ENCODE results near the gene TPM2.
A peak's percentile ranks its signal among the peaks of the same experiment; 100 is the strongest.
"Not testable (repeated sequence)": the region's sequence is repeated elsewhere in the genome, so short reads cannot be mapped to it uniquely, and the experiment has no call there.

The TPM2 gene

DNA sequence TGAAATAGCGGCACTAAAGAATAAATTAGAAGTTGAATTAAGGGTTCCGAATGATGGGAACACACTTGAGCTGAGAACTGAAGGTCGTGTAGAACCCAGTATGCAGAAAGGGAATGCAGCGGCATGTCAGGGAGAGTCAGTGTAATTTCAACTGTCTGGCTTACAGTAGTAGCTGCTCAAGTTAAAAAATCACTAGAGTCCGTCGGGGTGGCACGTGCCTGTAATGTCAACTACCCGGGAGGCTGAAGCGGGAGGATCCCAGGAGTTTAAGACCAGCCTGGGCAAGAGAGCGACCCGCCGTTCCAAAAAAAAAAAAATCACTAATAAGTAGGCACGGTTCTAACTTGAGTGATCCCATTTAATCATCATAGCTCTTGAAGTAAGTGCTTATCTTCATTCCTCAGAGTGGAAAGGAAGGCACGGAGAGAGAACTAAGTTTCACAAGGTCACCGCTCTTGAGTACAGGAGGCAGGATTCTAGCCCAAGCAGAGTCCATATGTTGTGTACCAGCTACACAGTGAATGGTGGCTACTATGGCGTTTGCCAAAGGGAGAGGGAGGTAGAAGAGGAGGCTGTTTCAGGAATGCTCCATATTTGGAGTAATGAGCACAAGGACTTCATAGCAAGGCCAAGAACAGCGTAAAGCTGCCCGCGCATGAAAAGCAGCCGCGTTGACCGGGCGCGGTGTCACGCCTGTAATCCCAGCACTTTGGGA, 32.7 kb downstream of the TPM2 start:
- no peak for DNase-seq (ENCODE audit: low read depth in 1 of 2, low spot score in 1 of 2)

DNA sequence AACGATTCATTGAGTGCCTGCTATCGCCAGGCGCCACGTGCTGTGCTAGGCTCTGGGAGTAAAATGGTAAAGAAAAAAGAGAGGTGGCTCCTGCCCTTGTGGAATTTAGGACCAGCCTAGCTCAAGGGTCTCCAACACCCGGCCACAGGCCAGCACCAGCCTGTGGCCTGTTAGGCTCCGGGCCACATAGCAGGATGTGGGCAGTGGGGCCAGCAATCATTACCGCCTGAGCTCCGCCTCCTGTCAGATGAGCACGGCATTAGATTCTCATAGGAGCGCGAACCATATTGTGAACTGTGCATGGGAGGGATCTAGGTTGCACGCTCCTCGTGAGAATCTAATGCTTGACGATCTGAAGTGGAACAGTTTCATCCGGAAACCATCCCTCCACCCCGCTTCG, 33.4 kb downstream of the TPM2 start:
- no peak for DNase-seq (ENCODE audit: low read depth in 1 of 2, low spot score in 1 of 2)

DNA sequence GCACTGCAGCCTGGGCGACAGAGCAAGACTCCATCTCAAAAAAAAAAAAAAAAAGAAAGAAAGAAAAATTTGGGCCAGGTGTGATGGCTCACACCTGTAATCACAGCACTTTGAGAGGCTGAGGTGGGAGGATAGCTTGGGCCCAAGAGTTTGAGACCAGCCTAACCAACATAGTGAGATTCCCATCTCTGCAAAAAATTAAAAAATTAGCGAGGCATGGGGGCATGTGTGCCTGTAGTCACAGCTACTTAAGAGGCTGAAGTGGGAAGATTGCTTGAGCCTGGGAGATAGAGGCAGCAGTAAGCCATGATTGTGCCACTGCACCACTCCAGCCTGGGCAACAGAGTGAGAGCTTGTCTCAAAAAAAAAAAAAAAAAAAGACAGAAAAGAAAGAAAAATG, 36.1 kb downstream of the TPM2 start:
- DNase-seq (ENCODE audit: low read depth in 1 of 2, low spot score in 1 of 2) = no peak

DNA sequence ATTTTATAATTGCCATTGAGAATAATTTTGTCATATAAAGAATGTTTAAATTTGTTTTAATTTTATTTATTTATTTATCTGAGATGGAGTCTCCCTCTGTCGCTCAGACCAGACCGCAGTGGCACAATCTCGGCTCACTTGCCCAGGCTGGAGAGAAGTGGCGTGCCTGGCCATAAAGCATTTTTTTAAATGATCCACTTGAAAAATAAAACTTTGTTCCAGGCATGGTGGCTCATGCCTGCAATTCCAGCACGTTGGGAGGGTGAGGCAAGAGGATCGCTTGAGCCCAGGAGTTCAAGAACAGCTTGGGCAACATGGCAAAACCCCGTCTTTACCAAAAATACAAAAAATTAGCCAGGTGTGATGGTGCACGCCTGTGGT, 36.9 kb downstream of the TPM2 start:
- DNase-seq (ENCODE audit: low read depth in 1 of 2, low spot score in 1 of 2) = no peak

- no peak for DNase-seq (ENCODE audit: low read depth in 1 of 2, low spot score in 1 of 2)
Observed at GRCh38 chr9:35651956-35652828, 37.5 kb downstream of the TPM2 start.

GRCh38 chr9:35650341-35651158, 39.2 kb downstream of the TPM2 start, which contains the start of gene SIT1:
Gene SIT1, minus strand, starts transcription at chr9:35650931. Its CDS starts 78 bp downstream, at chr9:35650853.
- DNase-seq (ENCODE audit: low read depth in 1 of 2, low spot score in 1 of 2) = no peak

DNA sequence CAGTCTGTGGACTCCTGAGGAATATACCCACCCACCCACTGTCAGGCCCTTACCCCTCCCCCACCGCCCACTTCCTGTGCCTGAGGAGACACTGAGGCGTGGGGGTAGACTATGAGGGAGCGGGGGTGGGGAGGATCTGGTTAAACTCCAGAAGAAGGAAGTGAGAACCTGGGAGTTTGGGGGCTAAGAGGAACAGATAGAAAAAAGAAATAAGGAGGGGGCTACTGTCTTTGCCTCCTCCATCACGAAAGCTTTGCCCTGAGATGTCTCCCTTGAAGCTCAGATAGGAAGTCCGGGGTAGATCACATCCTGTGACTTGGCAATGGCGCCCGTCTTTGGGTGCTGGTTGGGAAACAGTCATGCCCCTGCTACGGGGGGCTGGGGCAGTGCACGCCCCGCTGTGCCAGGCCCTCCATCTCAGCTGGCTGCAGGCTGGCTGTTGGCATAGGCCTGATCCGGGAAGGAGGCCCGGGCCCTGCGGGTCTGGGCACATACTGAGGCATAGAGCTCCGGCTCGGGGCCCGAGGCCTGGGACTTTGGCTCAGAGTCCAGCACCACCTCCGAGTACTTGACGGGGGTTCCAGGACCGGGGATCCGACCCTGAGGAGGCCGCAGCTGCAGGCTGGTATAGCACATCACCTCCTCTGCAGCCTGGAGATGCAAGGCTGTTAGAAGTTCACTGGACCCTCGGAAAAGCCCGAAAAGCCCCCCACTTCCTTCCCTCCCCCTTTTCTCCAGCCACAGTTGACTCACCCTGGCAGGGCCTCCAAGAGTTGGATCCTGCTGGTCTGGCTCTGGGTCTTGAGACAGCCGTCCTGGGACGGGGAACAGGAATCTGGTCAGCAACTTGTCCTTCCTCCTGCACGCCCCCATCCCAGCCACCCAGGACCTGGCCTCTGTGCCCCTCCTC, 40.0 kb downstream of the TPM2 start:
- DNase-seq (ENCODE audit: low read depth in 1 of 2, low spot score in 1 of 2) = peak in 1 of 2 donors; percentile 22

- peak; percentile 74 to 86 for DNase-seq (ENCODE audit: low read depth in 1 of 2, low spot score in 1 of 2)
Observed at GRCh38 chr9:35646533-35647265, 43.0 kb downstream of the TPM2 start.

DNA sequence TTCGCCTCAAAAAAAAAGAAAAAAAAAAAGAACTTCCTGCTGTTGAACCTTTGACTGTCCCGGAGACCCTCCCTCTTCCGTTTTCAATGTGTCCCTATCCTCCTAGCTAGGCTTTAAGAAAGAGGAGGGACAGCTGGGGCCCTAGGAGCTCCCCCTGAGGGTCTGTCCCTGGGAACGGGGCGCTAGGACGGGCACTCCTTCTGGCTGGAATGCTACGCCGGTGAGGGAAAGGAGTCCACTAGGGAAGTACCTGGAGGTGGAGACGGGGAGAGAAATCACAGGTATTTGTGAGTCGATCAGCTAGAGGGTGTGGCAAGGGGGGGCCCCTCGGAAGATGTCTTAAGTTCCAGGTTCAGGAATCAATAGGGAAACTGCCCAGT, 43.6 kb downstream of the TPM2 start:
- no peak for DNase-seq (ENCODE audit: low read depth in 1 of 2, low spot score in 1 of 2)

- not testable (repeated sequence) for DNase-seq (ENCODE audit: low read depth in 1 of 2, low spot score in 1 of 2)
Observed at GRCh38 chr9:35645736-35646135, 44.0 kb downstream of the TPM2 start.

DNA sequence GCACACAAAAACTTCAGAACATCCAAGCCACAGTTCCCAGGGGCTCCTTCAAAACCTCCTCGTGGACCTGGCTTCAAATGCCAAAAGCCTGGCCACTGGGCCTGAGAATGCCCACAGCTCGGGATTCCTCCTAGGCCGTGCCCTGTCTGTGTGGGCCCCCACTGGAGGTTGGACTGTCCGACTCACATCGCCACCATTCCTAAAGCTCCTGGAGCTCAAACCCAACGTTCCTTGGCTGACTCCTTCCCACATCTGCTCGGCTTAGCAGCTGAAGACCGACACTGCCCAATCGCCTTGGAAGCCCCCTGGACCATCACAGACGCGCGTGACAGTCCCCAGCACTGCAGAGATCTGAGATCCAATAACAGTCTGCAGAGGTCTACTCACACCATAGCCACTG, 46.7 kb downstream of the TPM2 start:
- DNase-seq (ENCODE audit: low read depth in 1 of 2, low spot score in 1 of 2) = no peak

DNA sequence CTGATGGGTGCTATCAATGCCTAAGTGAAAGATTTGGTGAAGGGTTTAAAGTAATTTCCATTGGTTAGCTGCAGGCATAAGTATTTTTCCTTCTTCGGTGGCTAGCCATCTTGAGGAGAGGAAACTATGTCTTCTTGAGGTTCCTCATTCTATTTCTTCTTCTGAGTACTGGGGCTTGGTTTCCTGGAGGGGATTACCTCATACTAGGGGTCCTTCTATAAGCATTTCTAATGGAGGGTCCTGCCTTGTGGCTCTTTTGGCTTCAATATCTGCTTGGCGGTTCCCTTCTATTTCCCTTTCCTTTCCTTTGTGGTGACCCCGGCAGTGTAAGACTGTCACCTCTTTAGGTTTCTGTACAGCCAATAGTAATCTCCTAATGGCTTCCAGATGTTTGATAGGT, 48.2 kb downstream of the TPM2 start:
- DNase-seq (ENCODE audit: low read depth in 1 of 2, low spot score in 1 of 2) = not testable (repeated sequence)

- not testable (repeated sequence) for DNase-seq (ENCODE audit: low read depth in 1 of 2, low spot score in 1 of 2)
Observed at GRCh38 chr9:35640431-35640830, 49.3 kb downstream of the TPM2 start.

GRCh38 chr9:35639631-35640030, 50.1 kb downstream of the TPM2 start:
- no peak for DNase-seq (ENCODE audit: low read depth in 1 of 2, low spot score in 1 of 2)

DNA sequence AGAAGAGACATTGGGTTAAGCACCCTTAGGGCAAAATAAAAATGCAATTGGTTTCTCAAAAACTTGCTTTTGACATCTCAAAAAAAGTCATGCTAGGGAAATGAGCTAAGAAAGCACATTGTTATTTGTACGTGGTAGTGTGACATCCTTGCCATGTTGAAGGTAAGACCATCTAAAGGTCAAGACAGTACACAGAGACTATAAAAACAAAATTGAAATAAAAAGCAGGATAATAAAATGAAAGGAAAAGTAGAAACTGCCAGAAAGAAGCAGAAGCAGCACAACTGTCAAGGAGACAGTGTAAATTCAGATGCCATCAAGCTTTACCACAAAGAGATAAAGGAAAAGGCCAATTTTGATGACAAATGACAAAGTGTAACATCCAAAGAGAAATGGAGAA, 50.5 kb downstream of the TPM2 start:
- DNase-seq (ENCODE audit: low read depth in 1 of 2, low spot score in 1 of 2) = not testable (repeated sequence)

DNA sequence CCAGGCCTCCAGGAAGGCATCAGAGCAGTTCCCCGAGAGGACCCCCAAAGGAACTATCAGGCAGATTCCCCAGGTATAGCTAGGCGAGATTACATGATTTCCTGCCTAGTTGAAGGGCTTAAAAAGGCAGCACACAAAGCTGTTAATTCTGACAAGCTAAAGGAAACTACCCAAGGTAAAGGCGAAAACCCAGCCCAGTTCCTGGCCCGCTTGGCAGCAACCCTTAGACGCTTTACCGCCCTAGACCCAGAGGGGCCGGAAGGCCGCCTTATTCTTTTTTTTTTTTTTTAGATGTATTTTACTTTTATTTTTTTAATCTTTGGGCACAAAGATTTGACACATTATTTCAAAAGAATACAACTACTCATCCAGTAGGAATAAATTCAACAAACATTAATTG, 51.0 kb downstream of the TPM2 start:
- not testable (repeated sequence) for DNase-seq (ENCODE audit: low read depth in 1 of 2, low spot score in 1 of 2)

DNA sequence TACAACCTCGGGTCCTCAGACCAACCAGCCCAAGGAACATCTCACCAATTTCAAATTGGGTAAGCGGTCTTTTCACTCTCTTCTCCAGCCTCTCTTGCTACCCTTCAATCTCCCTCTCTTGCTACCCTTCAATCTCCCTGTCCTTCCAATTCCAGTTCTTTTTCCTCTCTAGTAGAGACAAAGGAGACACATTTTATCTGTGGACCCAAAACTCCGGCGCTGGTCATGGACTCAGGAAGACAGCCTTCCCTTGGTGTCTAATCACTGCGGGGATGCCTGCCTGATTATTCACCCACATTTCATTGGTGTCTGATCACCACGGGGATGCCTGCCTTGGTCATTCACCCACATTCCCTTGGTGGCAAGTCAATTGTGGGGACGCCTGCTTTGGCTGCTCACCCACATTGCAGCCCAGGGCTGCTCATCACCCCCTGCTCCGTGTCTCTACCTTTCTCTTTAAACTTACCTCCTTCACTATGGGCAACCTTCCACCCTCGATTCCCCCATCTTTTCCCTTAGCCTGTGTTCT, 52.2 kb downstream of the TPM2 start:
- DNase-seq (ENCODE audit: low read depth in 1 of 2, low spot score in 1 of 2) = not testable (repeated sequence)

GRCh38 chr9:35636877-35637246, 52.9 kb downstream of the TPM2 start:
- DNase-seq (ENCODE audit: low read depth in 1 of 2, low spot score in 1 of 2) = not testable (repeated sequence)

- no peak for DNase-seq (ENCODE audit: low read depth in 1 of 2, low spot score in 1 of 2)
Observed at GRCh38 chr9:35636135-35636876, 53.4 kb downstream of the TPM2 start.
